Effector CD8-positive, alpha-beta T cell (primary cell): ENCODE measurements around the gene SMIM9.

Source experiments
- DNase-seq: peaks from one replicate; lab custom pipeline; 2025; lab: John Stamatoyannopoulos, UW

The SMIM9 gene

DNA sequence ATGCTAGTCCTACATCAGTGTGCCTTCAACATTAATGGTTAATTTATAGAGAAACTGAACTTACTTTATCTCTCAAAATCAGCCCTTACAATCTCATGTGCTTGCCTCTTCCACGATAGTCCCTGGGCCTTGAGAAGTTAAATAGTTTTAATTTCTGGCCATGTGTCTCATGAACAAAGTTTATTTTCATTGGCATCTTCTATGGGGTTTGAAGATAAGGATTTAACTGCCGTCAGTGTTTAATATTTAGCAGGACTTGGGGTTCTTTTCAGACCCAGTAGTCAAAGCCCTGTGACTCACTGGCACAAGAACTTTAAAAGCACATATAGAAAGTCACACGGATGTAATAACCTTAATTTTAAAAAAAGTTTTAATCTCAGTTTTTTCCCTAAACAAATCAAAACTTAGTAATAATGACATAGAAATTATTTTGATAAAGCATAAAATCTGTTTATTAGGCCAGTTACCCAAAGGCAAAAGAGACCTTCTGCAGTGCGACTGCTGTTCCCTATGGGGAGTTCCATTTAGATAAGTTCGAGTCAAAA is 19.1 kb downstream of the SMIM9 start:
- no peak for DNase-seq

DNA sequence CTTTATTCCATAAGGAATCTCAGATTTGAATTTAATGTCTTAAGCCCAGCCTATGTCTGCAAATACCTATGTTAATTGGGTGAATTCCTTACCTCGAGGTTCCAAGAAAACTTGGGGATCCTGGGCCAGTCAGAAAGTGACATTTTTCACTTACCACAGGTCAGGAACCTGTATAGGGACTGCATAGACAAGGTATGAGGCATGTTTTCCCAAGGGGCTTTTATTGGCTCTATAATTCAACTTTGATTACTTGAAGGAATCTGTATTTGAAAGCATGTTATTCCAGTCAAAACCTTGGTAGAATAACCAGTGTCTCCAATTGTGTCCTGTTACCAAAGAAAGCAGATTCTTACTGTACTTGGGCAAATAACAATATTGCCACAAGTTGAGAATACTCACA is 20.7 kb downstream of the SMIM9 start:
- no peak for DNase-seq

DNA sequence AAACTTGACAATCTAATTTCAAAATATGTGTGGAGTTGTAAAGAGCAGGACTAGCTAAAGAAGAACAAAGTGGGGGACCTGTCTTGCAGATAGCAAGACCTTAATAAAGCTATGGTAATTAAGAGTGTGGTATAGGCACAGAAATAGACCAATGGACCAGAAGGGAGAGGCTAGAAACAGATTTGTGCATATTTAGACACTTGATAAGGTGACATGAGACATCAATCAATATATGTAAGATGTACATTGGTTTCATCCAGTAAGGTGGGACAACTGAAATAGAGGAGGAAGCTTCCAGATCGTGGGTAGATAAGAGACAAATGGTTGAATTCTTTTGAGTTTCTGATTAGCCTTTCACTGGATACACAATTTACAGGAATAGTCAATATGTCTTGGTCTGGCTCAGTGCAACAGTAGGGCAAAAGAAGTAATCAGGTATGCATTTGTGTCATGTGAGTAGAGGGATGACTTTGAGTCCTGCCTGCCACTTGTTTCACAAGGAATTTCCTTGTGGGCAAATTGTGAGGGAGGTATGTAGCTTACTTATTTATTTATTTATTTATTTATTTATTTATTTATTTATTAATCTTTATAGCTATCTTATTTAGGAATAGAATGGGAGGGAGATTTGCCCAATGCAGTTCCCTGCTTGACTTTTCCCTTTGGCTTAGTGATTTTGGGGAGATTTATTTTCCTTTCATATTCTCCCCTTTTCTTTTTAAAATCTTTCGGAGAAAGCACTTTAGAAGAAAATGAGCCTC is 21.9 kb downstream of the SMIM9 start:
- no peak for DNase-seq

DNA sequence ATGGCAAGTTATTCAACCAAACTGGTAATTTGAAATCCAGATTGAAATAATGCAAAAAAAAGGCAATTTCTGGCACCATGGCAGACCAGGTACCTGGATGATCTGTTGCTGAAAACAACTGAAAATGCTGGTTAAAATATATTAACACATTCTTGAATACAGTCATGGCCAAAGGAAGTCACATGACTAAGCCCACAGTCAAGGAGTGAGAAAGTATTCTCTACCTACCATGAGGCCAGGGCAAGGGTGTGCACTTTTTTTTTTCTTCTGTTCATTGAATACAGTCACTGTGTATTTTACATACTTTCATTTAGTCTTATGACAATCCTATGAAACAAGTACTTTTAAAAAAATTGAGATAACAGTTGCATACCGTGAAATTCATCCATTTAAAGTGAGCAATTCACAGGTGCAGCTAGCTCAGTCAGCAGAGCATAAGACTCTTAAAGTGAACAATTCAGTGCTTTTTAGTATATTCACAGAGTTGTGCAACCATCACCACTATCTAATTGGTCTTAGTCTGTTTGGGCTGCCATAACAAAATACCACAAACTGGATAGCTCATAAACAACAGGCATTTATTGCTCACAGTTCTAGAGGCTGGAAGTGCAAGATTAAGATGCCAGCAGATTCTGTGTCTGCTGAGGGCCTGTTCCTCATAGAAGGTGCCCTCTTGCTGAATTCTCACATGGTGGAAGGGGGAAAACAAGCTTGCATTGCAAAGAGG is 24.4 kb downstream of the SMIM9 start:
- no peak for DNase-seq

DNA sequence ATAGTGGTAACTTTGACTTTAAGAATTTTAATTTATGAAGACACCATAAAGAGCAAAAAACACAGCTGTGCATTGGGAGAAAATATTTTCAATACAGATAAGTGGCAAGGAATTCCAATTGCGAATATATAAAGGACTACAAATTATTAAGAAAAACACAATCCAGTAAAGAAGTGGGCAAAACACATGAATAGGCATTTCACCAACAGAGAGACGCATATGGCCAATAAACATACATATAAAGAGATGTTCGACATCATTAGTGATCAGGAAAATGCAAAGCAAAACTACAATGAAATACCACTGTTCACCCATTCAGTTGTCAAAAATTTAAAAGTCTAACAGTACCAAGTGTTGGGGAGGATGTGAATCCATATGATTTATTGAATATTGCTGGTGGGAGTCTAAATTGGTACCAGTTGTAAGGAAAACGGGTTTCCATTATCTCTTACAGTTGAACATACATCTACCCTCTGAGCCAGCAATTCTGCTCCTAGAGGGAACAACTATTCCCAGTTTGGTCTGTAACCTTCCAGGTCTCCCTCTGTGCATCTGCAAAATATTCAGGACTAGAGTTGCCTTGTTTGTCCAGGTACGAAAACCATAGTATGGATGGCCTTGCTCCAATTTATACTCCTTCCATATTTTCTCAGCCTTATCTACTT is 27.5 kb downstream of the SMIM9 start:
- DNase-seq: no peak

DNA sequence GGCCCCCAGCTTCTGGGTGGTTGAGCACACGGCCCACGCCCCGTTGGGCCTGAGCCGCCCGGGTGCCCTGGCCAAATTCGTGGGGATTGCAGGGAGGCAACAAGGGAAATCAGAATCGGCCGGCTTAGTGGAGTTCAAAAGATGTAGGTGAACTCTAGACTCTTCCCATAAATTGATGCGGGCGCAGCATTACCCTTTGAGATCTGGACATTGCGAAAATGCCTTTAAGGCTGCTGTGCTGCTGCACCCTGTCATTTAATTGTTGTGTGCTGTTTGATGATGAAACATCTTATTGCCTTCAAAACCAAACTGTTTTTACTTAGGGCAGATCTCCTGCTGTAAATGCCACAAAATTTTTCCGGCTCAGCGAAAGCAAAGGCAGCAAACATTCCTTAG is 28.8 kb downstream of the SMIM9 start:
- no peak for DNase-seq

DNA sequence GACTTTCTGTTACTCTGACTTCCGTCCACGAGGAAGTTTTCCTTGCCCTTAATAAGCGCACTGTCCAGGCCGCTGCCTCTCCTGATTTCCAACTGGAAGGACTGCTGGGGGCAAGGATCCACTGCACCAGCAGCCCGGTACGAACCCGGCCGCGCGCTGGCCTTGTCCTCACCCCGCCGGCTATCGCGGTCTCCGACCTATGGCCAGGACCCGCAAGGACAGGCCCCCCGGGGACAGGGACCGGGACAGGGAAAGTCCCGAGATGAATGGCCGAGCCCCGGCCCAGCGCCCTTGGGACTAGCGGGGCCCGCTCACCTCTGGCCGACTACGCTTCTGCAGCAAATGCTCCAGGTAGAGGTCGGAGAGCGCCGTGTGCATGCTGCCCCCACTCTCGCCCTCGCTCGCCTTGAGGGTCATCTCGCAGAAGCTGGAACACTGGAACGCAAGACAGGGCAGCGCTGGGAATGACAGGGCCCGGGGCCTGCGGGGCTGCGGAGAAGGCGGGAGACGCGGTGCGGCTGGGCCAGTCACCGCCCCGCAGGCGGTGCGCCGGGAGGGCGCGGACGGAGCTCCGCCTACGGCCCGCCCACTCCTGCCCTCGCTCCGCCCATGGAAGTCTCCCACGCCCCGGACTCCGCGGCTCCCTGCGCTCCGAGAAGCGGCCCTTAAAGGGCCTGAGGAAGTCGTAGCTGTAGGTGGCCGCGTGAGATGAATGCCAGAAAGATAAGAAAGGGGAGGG is 29.3 kb downstream of the SMIM9 start, which contains the start of gene MPP1:
TSS of gene MPP1 (minus strand) at position 529 of the 739 bp plus-strand sequence. CDS start at position 417, 112 bp downstream.
- DNase-seq: peak; percentile 52

DNA sequence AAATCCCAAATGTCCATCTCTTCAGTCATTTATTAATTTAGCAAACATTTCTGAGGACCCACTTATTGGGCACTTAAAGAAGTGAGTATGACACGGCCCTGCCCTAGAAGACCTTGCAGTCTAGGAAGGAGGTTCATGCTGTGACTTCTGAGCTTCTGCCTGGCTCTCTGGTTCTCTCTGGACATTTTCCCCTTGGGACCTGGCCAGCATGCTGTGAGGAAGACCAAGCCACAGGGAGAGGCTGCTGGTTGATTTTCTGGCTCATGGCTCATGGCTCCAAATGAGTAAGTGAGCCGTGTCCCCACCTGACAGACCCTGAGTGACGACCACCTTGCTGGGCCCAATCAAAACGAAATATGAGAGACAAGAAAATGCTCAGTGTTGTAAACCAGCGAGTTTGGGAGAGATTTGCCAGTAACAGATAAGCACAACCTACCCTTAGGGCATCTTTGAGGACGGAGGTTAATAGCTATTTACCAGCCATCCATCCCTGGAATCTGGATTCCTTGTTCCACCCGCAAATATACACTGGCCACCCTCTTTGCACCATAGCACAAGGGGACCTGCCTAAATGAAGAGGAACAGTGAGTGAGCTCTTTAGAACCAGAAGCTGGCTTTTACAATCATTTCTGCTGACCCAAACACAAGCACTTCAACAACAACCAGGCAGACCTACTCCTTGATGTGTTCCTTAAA is 30.1 kb downstream of the SMIM9 start:
- DNase-seq: no peak

DNA sequence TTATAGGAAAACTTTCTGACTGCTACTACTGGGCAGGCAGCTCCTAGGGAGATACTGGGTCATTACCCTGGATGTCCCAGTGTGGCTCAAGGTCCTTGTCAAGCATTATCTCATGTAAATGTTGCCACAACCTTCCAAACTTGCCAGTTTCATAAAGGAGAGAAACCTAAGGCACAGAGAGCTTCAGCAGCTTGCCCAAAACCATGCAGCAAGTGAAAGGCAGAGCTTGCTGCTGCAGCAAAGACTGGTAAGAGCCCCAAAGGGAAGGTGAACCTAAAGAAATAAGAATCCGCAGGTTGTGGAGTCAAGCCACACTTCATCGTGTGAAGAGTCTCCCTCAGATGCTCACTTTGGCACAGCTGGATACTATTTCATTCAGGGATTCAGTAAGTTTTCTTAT is 31.5 kb downstream of the SMIM9 start:
- no peak for DNase-seq

DNA sequence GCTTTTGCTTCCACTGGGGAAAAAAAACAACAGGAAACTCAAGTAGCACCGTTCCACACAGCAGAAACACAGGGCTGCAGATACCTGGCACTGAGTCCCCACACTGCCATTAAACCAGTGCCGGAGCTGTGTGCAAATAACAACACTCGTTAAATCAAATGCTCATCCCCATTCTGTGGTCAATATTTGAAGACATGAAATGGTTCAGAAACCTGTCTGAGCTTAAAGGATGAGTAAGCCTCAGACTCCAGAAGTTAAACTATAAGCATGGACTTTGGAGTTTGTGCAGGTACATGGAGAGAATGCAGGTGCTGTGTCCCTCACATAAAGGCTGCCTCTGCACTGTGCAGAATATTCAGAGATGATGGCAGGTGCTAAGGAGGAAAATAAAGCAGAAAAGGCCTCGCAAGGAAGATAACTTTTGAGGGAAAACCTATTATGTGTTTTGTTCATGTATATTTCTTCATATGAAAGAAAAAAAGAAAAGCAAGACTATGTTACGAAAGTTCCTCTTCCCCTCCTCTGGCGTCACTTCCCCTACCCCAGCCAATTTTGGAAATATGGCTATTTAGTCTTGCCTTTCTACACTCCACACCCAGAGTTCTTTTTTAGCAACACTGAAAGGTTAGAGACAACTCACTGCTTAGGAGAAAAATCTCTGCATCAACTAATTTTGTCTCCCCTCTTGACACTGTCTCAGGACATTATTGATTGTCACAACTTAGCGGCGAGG is 33.8 kb downstream of the SMIM9 start:
- no peak for DNase-seq

DNA sequence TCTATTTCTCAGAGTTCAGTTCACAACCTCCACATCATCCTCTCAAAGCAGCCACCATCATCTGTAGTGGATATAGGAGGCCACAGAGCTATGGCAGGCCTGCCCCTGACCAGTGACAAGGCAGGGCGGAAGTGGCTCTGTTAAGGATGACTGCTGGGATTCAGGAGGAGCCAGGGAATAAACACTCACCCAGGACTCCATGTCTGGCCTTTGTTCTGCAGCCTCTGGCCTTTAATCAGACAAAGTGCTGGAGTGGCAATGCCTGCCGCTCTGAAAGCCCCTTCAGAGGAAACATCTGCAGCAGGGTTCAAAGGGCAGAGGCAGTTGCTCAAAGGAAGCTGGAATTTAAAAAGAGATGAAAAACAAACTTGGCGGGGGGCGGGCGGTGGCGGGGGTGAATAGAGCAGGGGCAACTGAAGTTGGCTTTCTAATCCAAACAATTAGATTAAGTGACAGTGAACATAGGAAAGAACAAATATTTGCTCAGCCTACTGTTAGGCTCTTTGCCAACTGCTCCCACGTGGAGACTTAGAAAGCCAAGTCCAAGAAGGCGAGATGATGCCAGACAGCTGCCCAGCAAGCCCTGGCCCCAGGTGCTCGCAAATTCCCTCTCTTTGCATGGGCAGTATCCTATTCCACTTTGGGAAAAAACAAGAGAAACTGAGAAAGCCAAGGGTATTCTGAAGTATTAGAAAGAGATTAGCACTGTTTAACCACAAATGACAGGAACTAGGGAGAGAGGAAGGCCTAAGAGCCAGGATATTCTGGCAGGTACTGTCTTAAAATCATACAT is 34.7 kb downstream of the SMIM9 start:
- DNase-seq: no peak

DNA sequence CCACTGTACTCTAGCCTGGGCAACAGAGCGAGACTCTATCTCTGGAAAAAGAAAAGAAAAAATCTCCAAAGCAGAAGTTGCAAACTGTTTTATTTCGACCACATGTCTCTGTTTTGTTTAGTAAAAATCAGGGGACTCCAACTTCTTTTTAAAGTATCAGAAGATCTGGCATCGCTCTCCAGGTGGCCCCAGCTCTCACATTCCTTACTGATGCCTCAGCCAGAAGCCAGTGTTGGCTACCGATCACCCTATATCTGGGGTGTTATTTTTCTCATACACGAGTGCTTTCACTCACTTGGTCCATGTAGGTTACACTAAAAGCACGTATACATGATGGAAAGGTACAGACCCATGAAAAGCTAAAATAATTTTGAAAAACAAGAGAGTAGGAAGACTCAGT is 37.5 kb downstream of the SMIM9 start:
- DNase-seq: no peak

DNA sequence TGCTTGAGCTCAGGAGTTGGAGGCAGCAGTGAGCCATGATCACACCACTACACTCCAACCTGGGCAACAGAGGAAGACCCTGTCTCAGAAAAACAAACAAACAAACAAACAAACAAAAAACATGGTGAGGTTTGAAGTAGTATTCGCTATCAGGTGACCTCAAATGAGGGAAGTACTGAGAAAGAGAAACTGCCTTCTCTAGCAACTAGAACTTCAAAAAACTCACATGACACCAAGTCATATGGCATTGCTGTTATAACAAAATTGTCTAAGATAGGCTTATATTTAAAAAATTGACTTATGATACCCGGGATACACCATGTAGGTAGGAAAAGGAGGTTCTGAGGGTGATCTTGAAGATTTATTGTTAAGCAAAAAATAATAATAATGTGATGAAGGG is 39.4 kb downstream of the SMIM9 start:
- no peak for DNase-seq

DNA sequence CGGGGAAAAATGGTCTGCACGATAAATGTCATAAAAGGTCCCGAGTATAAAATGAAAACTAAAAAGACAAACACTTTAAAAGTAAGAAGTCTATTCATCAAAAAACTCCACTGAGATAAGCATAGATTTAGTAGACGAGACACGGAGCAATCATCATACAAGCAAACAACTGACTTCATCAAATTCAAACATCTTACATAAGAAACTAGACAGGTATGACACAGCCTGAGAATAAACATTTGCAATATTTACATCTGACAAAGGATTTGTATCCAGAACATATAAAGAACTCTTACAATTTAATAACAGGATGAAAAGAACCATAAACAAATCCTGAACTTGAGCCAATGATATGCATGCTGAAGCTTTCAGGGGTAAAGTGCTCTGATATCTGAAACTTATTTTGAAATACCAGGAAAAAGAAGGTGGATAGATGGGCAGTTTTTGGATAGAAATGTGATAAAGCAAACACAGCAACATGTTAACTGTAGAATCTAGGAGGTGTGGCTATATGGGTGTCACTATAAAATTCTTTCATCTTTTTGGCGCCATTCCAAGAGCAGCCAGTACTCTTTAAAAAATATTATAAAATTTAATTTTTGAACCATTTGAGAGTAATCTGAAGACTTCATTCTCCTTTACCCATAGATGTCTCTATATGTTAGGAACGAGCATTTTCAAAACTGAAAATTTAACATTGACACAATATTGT is 41.2 kb downstream of the SMIM9 start:
- no peak for DNase-seq

DNA sequence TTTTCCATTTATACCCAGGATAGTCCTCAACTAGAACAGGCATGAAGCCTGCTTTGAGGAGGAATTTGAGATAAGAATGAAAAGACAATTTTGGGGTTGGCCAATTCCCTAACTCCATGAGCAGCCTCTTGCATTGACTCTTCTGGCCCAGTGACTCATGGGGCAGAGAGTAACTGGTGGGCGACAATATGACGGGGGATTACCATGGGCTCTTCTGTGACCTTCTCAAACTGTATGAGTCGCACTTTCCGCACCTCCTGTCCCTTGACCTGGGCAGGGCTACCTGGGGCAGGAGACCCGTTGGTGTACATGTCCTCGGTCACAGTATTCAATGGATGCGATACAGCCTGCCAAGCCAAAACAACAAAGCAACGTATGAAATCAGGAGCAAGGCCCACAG is 42.5 kb downstream of the SMIM9 start:
- no peak for DNase-seq

DNA sequence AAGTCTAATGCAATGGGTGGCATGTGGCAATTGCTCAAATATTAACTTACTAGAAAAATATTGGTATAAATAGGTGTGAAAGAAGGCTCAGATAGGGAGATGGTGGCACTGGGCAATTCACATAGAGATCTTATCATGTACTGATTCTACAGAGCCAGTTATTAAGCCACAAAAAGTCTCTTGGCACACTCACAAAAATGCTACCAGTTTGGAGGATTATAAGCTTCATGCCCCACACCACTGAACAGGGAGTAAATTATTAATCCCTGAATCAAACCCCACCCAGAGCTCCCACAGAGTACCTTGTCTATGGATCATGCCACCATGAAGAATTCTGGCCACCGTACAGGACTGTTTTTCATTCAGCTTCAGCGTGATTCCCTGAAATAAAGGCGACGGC is 43.0 kb downstream of the SMIM9 start:
- no peak for DNase-seq

DNA sequence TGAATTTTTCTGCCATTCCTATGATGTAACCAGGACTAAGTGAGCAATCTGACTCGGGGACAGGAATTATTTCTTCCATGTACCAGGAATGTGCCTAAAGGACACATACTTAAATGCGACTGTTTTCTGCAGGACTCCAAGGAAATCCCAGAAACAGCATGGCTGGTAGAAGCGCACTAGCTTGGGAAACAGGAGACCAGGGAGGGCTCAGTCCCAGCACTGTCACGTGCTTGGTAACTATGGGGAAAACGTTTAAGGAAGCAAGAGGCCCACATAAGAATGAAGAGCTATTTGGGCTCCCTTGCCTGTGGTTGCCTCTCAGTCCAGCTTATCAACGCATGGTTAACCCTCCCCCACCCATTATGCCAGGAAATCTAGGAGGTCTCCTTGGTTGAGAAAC is 48.7 kb downstream of the SMIM9 start:
- DNase-seq: no peak

DNA sequence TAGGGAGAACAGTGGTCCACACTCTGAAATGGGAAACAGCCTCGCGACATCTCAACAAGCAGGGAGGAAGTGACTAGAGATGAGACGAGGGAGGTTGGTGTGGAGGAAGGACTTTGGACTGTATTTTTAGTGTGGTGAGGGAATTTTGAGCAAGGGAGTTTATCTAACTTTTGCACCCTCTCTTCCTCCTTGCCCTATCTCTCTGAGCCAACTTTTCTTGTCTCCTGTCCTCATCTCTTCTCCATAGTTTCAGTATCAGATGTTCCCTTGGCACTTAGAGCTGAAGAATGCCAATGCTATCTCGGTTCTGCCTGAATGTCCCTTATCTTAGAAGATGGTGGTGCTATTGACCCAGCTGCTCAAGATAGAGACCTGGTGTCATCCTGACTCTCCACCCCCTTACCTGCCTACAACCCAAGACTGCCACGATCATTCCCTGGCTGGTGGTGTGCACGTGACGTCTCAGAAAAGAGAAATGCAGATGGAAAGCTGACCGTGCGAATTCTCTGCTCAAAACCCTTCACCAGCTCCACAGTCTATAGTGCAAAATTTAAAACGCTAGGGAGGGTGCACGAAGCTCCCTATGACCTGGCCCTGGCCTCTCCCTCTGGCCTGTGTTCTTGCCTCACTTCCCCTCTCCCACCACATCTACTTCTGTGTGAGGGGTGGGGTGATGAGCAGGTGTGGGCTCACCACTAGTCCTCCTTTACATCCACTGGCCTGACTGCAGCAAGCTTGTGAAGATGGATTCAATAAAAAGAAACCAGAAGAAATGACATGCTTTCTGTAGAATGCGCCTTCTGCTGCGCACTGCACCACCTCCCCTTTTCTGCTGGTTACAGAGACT is 50.1 kb downstream of the SMIM9 start:
- no peak for DNase-seq
